ENCODE results near the gene AFTPH.

Gene AFTPH

DNA sequence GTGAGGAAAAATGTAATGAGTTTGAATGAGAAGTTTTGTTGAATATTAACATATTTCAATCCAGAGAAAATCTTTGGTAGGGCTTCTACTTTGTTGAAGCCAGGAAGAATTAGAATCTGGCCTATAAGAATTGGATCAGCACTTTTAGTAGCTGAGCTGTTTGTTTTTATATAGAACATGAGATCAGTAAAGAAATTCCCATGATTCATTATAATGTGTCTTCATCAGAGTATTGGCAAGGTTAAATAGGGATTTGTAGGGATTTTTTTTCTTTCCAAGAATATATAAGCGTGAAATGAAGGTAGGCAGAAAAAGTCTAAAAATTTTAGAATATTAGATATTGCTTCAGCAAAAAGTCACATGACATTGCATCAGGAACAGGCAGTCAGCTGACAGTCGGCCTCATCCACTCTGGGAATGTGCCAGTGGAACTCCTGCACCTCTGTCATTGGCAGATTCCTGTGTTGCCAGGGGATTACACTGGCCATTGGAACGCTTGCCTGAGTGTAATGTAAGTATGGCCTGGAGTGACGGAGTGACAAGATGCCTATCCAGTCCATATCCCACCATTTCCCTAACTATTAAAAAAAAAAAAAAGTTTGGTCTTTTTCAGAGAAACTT is 69.0 kb downstream of the AFTPH start:
- DNase-seq, result no peak

GRCh38 chr2:64594226-64594989 is 70.3 kb downstream of the AFTPH start:
- DNase-seq, result no peak

DNA sequence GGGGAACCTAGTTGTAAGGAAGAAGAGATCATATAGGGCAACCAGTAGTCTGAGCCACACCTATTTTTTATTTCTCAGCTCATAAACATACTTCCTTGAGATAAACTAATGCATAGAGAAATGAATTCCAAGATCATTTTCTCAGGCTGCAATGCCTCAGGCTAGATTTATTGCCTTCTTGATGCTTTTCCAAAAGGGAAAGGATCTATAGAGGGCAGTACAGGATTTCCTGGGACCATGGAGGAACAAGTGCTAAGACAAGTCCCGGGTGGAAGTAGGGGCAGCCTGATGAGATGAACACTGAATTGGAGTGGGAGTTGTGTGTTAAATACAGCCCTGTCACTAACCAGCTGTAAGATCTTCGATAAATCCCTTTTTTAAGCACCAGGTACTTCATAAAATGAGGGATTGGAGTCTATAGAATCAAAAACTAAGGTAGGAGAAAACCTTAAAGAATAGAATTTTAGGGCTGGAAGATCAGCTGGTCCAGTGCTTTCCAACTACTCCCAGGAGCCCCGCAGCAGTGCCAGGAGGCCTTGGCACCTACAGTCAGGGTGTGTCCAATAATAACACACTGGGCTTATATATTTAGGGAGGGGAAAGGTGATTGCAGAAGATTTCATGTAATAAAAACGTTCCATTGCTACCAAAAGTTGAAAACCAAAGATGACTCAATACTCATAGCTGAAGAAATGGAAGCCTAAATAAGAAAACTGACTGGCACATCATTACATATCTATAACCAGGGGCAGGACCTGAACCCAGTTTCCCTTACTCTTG is 71.5 kb downstream of the AFTPH start:
- DNase-seq, result peak; percentile 75

DNA sequence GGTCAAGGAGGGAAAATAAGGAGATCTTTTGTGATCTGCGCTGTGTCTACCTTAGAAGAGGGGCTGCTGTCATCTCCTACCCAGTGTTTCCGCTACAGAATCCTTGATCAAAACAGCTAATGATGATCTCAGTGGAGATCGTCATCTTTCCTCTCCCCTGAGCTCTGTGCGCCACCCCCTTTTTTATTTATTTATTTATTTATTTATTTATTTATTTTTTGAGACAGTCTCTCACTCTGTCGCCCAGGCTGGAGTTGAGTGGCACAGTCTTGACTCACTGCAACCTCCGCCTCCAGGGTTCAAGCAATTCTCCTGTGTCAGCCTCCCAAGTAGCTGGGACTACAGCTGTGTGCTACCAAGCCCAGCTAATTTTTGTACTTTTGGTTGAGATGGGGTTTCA is 74.1 kb downstream of the AFTPH start:
- DNase-seq, result no peak

DNA sequence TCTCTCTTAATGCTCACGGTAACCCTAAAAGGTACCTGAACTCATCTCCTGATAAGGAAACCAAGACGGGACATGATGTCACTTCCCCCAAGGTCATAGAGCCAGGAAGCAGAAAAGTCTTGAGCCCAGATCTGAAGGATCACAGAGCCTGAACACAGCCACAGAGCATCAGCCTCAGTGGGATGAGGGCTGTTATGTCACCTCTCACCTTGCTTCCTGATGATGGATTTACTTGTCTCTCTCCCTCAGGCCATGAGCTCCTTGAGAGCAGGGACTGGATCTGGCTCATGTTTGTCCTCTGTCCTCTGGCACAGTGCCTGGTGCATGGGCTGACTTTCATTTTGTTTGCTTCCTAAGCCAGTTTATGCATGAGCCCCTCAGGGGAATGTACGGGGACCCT is 75.3 kb downstream of the AFTPH start:
- no peak for DNase-seq

DNA sequence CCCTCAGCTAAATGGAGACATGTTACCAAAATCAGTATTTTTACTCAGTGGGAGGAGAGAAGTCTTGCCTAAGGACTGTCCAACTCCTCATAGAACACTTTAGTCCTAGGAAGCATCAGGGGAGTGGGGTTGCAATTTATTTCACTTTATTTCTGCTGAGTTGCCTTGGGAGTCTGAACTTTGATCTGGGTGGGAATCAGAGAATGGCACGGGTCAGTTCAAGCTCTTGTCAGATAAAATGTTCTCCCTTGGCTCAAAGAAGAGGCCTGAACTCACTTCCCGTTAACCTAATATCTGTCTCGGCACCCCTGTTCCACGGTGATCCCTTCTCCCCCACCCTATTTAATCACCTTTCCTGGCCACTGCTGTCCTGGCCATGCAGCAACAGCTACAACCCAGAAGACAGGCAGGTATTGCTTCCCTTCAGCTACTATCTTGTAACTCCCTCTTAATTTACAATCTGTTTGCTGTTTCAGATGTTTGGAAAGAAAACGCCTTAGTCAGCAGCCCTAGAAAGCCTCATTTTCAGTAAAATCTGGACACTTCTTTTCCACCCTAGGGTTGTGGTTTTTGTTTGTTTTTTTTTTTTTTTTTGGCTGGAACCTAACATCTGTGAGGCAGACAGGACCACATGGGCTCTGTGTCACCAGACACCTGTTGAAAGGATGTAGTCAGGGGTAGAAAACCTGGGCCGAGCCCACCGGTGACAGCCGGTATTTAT is 77.1 kb downstream of the AFTPH start:
- no peak for DNase-seq

DNA sequence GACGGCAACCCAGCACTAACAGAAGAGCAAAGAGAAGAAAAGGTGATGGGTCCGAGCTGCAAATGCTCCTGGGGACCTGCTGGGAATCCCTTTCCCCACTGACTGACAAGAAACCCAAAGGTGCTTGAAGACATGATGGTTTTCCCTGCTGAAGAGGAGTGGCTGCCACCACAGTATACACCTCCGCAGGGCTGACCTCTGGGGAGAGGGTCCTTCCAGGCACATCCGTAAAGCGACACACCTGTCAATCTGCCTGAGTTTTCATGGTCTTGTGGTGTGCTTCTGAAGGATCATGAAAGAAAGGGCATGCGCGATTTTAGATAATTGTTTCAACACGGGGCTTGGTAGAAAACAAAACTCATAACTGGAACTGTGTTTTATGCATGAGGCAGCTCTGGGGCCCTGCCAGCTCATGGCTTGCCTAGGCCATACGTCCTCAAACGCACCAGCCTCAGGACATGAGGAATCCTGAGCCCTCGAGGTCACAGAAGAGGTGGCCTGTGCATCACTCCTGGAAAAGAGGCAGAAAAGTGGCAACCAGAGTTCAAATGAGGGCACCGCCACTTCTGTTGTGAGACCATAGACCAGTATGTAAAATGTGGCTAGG is 77.8 kb downstream of the AFTPH start:
- no peak for DNase-seq

DNA sequence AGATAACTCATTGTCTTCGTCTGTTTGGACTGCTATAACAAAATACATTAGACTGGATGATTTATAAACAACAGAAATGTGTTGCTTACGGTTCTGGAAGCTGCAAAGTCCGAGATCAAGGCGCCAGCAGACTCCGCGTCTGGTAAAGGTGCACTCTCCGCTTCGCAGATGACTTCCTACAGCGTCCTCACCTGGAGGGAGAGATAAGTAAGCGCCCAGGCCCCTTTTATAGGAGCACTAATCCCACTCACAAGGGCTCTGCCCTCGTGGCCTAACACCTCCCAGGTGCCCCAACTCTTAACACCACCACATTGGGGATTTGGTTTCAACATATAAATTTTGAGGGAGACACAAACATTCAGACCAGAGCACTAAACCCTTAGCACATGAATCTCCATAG is 78.3 kb downstream of the AFTPH start:
- no peak for DNase-seq

DNA sequence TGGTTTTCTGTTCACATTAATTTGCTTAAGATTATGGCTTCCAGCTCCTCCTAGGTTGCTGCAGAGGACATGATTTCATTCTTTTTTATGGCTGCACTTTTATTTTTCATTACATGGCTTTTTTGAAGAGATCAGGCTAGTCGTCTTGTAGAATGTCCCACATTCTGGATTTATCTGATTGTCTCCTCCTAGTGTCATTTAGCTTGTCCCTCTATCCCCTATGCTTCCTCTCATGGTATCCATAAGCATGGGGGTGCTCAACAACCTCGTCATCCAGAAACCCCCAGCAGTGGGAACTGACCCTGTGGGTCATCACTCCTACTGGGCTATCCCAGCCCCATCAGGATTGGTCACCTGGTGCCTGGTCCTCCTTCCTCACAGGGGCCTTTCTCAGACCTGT is 80.0 kb downstream of the AFTPH start:
- DNase-seq, result no peak

GRCh38 chr2:64605026-64605471 is 80.9 kb downstream of the AFTPH start:
- DNase-seq, result no peak

GRCh38 chr2:64605991-64606478 is 81.9 kb downstream of the AFTPH start:
- no peak for DNase-seq

DNA sequence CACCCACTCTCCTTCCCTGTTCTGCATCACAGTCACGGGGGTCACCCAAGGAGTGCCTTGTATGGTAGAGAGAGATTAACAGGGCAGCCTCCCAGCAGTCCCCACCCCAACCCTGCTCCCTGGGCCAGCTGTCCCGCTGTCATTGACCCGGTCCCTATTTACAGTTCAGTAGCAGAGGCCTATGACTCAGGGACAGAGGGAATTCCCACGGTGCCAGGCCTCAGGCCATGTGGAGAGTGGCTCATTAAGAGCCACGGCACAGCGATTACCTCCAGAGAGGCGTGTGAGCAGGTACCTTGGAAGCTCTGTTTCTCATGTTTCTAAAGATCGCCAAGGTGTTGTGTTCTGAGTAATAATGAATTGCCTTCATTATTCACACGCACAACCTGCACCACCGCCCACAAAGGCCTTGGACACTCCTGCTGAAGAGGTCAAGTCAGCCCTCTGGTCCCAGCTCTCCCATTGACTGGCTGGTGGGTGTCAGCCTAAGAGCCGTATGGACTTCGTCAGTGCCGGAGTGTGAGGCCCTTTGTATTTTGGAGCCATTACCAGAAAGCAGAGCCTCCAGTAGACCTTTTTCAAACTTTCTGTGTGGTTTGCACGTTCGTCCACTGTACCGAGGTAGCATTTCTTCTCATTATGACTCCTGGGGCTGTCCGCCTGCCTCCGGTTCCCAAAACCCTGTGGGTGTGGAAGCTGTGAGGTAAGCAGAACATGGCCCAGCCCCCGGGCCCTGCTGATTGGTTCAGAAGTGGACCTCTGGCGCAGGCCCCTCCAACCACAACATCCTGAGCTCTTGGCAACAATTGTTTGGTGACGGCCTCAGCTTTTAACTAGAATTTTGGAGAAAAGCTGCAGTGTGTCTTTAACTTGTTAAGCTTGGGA is 82.6 kb downstream of the AFTPH start:
- peak; percentile 66 for DNase-seq

DNA sequence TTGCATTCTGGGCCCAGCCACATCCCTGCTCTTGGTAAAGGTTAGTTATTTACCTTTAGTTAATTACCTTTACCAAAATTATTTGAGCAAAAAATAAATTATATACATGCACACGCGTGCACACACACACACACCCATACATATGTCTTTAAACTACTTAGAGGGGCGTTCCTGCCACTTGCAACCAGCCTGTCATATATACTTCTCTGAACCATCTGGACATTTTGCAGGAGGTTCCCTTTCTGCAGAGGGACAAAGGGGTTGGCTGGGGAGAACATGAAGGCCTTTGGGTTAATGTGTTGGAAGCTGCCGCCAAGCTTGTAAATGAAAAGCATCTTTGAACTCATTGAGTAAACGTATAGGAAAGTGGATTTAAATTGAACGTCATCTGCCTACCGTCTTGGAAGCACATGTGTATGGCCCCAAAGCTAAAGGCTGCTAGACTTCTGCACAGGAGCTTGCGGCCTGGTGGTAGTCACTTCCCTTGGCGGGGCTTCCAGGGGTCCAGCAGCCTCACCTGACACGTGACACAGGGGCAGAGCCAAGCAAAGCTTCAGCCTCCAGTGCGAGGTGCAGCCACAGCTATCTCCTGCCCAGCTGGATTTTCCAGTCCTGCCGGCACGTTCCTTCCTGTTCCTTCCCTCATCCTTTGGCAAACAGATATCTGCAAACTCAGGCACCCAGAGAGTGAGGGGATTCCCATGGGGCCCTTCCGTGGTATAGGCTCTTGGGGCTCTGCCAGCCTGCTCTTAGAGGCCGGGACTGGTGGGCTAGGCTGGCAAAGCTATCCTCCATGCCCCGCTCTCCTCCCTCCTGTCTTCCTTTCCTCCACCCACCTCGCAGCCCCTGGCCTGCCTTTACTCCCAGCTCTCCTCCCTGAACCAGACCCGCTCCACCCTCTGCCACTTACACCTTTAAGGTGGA is 83.5 kb downstream of the AFTPH start:
- DNase-seq, result peak; percentile 49

DNA sequence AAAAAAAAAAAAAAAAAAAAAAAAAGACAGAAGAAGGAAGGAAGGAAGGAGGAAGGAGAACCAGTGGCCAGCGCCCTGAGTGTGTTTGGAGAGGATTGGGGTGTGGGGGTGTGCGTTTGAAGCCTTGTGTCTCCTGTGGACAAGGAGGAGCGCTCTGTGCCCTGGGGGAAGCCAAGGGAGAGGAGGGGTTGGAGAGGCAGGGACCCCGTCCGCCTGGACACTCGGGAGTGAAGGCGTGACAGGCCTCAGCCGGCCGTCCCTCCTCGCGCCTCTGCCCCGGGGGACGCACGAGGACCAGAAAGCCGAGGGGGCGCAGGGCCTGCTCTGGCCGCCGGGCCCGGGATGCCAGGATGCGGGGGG is 84.7 kb downstream of the AFTPH start:
- no peak for DNase-seq

DNA sequence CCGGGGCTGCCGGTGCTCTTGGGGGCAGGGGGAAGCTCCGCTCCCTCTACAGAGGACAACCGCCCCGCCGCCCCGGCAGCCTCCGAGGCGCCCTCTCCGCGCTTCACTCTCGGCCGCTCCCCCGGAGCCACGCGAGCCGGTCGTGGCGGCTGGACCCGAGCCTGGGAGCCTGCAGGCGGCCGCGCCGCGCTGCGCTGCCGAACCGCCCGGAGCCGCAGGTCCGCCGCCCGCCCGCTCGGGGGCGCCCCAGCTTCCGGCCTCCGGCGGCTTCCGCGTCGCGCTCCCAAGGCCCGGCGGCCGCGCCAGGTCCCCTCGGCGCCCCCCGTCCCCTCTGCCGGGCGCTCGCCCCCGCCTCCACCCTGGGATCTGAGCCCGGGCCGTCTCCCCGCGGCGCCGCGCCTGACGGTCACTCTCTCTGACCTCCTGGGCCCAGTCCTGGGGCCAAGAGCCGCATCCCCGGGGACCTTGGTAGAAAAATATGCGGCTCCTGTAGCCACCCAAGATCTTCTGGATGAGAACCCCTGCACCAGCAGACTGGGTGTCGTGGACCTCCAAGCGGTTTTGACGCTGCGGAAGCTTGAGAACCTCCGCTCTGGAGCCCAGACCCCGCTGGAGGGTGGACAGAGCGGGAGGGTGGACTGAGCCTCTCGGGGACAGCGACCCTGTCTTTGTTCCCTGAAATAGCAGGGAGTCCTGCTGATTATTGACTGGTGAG is 85.3 kb downstream of the AFTPH start:
- no peak for DNase-seq

DNA sequence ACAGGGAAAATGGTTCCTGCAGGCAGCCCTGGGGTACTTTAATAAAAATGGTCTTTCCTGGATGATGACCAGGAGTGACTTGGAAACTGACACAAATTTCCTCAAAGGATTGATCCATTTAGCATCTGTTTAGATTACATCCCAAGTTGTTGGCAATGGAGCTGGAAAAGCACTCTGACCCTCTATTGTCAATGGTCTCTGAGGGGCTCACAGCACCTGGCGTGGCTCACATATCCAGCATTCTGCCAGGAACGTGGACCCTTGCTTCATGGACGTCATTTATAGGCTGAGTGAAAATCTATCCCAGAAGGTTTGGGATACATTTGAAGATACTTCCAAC is 85.8 kb downstream of the AFTPH start:
- DNase-seq, result no peak

- DNase-seq, result no peak
Observed at GRCh38 chr2:64610316-64610855, 86.3 kb downstream of the AFTPH start.

GRCh38 chr2:64612575-64613195 is 88.6 kb downstream of the AFTPH start:
- no peak for DNase-seq

GRCh38 chr2:64613276-64613675 is 89.1 kb downstream of the AFTPH start:
- no peak for DNase-seq
